Duodenal mucosa (tissue), 2 donors: ENCODE results near the gene CUL1.

Experiments
- H3K27ac ChIP-seq: one replicate; pipeline ENCODE4 v1.7.0; 2013; ENCODE audit warnings: low read depth, low read length
- H3K27me3 ChIP-seq, 2 donors: one replicate each; pipeline ENCODE4 v1.7.0; 2013; ENCODE audit warnings: low read length in 2 of 2, control low read depth in 1 of 2; ENCODE audit not compliant: insufficient read depth in 2 of 2, control insufficient read depth in 1 of 2
- H3K36me3 ChIP-seq, 2 donors: one replicate each; pipeline ENCODE4 v1.7.0; 2013; ENCODE audit warnings: low read length in 2 of 2, control low read depth in 1 of 2; ENCODE audit not compliant: insufficient read depth in 2 of 2, control insufficient read depth in 1 of 2
- H3K4me1 ChIP-seq, 2 donors: one replicate each; pipeline ENCODE4 v1.7.0; 2013; ENCODE audit warnings: low read length in 2 of 2, control low read depth in 1 of 2; ENCODE audit not compliant: insufficient read depth in 2 of 2, control insufficient read depth in 1 of 2
- H3K4me3 ChIP-seq, 2 donors: one replicate each; pipeline ENCODE4 v1.7.0; 2013; ENCODE audit warnings: low read length in 2 of 2, low read depth in 1 of 2
- H3K9ac ChIP-seq, 2 donors: one replicate each; pipeline ENCODE4 v1.7.0; 2013; ENCODE audit warnings: low read length in 2 of 2, low read depth in 1 of 2
- H3K9me3 ChIP-seq, 2 donors: one replicate each; pipeline ENCODE4 v1.7.0; 2013; ENCODE audit warnings: low read length in 2 of 2, control low read depth in 1 of 2; ENCODE audit not compliant: control insufficient read depth in 1 of 2

The CUL1 gene

GRCh38 chr7:148698397-148699023, at the start of gene CUL1:
Gene CUL1 (plus strand): TSS chr7:148698903. CDS start chr7:148730123, 31,220 bp downstream.
- Histone ChIP-seq H3K4me3 (peak within 1 kb of the TSS; percentile 70 to 85), H3K9me3 (no peaks in the 10 kb centered on the region), H3K27me3 (no peaks in the 10 kb centered on the region), H3K4me1 (peaks cover 27 to 35% of the 10 kb centered on the region in 2 donors), H3K27ac (peak within 1 kb of the TSS; percentile 86), H3K36me3 (no peaks in the 10 kb centered on the region), H3K9ac (peak within 1 kb of the TSS; percentile 73 to 79)

GRCh38 chr7:148650232-148650858, 48.4 kb upstream of the CUL1 start:
- no peak overlapping the region for H3K9ac ChIP-seq
- H3K4me3 ChIP-seq = no peak overlapping the region
- no peaks in the 10 kb centered on the region for H3K9me3 ChIP-seq

DNA sequence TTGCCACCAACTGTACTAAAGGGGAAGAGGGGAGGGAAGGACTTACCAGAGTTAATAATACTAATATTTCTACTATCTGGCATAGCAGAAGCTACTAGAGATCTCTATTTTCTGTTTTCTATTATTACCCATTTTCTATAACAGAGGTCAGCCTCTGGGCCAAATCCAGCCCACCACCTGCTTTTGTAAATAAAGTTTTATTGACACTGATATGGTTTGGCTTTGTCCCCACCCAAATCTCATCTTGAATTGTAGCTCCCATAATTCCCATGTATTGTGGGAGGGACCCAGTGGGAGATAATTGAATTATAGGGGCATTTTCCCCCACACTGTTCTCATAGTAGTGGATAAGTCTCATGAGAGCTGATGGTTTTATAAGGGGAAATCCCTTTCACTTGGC, 45.9 kb upstream of the CUL1 start:
- H3K36me3 ChIP-seq = no peaks in the 10 kb centered on the region

More at GRCh38 chr7:148650232-148650858, 48.4 kb upstream of the CUL1 start:
- no peak overlapping the region for H3K27ac ChIP-seq
- H3K4me1 ChIP-seq = no peaks in the 10 kb centered on the region
- no peaks in the 10 kb centered on the region for H3K36me3 ChIP-seq
- no peaks in the 10 kb centered on the region for H3K27me3 ChIP-seq

GRCh38 chr7:148657929-148658328, 40.8 kb upstream of the CUL1 start:
- H3K9ac ChIP-seq = no peak overlapping the region
- no peak overlapping the region for H3K4me3 ChIP-seq
- H3K27me3 ChIP-seq = no peaks in the 10 kb centered on the region
- H3K9me3 ChIP-seq = no peaks in the 10 kb centered on the region
- no peak overlapping the region for H3K27ac ChIP-seq
- no peaks in the 10 kb centered on the region for H3K4me1 ChIP-seq
- no peaks in the 10 kb centered on the region for H3K36me3 ChIP-seq

More for the DNA sequence above, 45.9 kb upstream of the CUL1 start:
- Histone ChIP-seq H3K4me3 (no peak overlapping the region), H3K27me3 (no peaks in the 10 kb centered on the region), H3K27ac (no peak overlapping the region), H3K4me1 (no peaks in the 10 kb centered on the region), H3K9me3 (no peaks in the 10 kb centered on the region), H3K9ac (no peak overlapping the region)

DNA sequence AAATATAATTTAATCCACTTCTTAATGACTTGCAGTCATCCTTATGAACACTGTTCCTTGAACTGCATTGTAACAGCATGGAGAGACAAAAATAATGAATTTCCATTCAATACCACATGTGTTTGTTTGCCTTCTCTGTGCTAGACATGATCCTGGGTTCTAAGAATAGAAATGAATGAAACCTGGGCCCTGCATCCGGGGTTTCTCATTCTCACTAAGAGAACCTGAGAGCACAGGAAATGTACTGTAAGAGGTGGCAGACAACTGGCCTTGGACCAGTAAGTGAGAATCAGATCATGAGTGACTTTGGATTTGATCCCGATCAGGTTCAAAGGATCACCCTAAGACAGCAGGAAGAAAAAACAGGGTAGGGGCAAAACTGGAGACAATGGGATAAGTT, 37.2 kb upstream of the CUL1 start:
- no peaks in the 10 kb centered on the region for H3K4me1 ChIP-seq
- no peaks in the 10 kb centered on the region for H3K27me3 ChIP-seq
- H3K9ac ChIP-seq = no peak overlapping the region
- H3K27ac ChIP-seq = no peak overlapping the region
- no peaks in the 10 kb centered on the region for H3K36me3 ChIP-seq
- no peaks in the 10 kb centered on the region for H3K9me3 ChIP-seq
- H3K4me3 ChIP-seq = no peak overlapping the region

DNA sequence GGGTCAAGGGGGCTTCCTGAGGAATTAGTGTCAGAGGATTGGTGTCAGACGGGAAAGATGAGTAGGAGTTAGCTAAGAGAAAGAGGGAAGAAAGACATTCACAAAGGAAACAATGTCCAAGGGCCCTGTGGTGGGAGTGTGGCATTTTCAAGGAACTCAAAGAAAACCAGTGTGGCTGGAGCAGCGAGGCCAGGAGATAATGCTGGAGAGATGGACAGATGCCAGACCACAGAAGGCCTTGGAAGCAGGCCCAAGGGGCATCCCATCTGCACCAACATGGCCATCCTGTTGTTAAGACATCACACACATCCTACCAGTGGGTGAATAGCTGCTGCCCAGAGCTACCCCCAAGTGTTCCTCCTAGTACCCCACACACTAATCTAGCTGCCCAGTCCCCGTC, 36.1 kb upstream of the CUL1 start:
- Histone ChIP-seq H3K27me3 (no peaks in the 10 kb centered on the region), H3K9ac (no peak overlapping the region), H3K36me3 (no peaks in the 10 kb centered on the region), H3K4me3 (no peak overlapping the region), H3K4me1 (no peaks in the 10 kb centered on the region), H3K9me3 (no peaks in the 10 kb centered on the region), H3K27ac (no peak overlapping the region)

DNA sequence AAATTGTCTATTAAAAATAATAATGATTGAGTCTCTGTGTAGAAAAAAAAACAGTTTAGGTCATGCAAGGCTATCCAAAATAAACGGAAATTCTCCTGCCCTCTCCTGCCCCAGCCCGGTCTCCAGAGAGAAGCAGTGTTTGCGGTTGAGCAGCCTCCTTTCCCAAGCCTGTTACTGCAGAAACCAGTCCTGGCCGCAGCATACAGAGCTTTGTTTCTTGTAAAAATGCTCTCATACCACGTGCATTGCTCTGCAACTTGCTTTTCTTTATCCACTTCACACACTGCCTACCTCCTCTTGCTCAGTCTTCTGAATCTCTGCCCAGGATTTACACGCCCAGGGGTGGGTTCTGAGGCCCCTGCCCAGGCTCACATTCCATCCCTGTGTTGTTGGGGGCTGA, 34.4 kb upstream of the CUL1 start:
- Histone ChIP-seq H3K36me3 (no peaks in the 10 kb centered on the region), H3K9ac (no peak overlapping the region), H3K9me3 (no peaks in the 10 kb centered on the region), H3K27ac (no peak overlapping the region), H3K4me3 (no peak overlapping the region), H3K27me3 (no peaks in the 10 kb centered on the region), H3K4me1 (no peaks in the 10 kb centered on the region)

DNA sequence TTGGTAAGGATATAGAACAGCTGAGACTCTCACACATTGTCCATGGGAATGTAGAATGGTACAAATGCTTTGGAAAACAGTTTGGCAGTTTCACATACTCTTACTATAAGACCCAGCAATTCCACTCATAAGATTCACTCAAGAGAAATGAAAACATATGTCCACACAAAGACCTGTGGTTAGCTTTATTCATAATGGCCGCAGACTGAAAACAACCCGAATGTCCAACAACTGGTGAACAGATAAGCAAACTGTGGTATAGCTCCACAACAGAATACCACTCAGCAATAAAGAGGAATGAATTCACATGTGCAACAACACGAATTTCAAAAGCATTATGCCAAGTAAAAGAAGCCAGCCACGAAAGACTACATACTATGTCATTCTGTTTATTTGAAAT, 33.5 kb upstream of the CUL1 start:
- H3K27ac ChIP-seq = no peak overlapping the region
- no peak overlapping the region for H3K9ac ChIP-seq
- H3K27me3 ChIP-seq = no peaks in the 10 kb centered on the region
- H3K4me1 ChIP-seq = no peaks in the 10 kb centered on the region
- no peaks in the 10 kb centered on the region for H3K9me3 ChIP-seq
- no peaks in the 10 kb centered on the region for H3K36me3 ChIP-seq
- no peak overlapping the region for H3K4me3 ChIP-seq

- no peak overlapping the region for H3K4me3 ChIP-seq
- peaks cover 0 to under 1% of the 10 kb centered on the region in 2 donors for H3K9me3 ChIP-seq
- no peak overlapping the region for H3K27ac ChIP-seq
- H3K27me3 ChIP-seq = no peaks in the 10 kb centered on the region
- no peaks in the 10 kb centered on the region for H3K36me3 ChIP-seq
- H3K4me1 ChIP-seq = no peaks in the 10 kb centered on the region
- no peak overlapping the region for H3K9ac ChIP-seq
Measured at GRCh38 chr7:148669927-148670326, 28.8 kb upstream of the CUL1 start.

GRCh38 chr7:148670374-148670773, 28.3 kb upstream of the CUL1 start:
- Histone ChIP-seq H3K27ac (no peak overlapping the region), H3K36me3 (no peaks in the 10 kb centered on the region), H3K27me3 (no peaks in the 10 kb centered on the region), H3K4me3 (no peak overlapping the region), H3K9ac (no peak overlapping the region), H3K4me1 (no peaks in the 10 kb centered on the region), H3K9me3 (peaks cover 0 to 5% of the 10 kb centered on the region in 2 donors)
